ENCODE results near the gene NHLRC3.

Gene NHLRC3

GRCh38 chr13:39091586-39091985, 53.3 kb downstream of the NHLRC3 start:
- Histone ChIP-seq H3K27ac (no peak overlapping the region), H3K4me3 (no peak overlapping the region)
- TF ChIP-seq, protein P1, sequence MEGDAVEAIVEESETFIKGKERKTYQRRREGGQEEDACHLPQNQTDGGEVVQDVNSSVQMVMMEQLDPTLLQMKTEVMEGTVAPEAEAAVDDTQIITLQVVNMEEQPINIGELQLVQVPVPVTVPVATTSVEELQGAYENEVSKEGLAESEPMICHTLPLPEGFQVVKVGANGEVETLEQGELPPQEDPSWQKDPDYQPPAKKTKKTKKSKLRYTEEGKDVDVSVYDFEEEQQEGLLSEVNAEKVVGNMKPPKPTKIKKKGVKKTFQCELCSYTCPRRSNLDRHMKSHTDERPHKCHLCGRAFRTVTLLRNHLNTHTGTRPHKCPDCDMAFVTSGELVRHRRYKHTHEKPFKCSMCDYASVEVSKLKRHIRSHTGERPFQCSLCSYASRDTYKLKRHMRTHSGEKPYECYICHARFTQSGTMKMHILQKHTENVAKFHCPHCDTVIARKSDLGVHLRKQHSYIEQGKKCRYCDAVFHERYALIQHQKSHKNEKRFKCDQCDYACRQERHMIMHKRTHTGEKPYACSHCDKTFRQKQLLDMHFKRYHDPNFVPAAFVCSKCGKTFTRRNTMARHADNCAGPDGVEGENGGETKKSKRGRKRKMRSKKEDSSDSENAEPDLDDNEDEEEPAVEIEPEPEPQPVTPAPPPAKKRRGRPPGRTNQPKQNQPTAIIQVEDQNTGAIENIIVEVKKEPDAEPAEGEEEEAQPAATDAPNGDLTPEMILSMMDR (IDR thresholded peaks at IDR 0.05): no peak
- no peak for DNase-seq (ENCODE audit: low spot score)

GRCh38 chr13:39095500-39095899, 57.2 kb downstream of the NHLRC3 start:
- TF ChIP-seq, protein P1 (IDR thresholded peaks at IDR 0.05): no peak
- no peak overlapping the region for H3K27ac ChIP-seq
- DNase-seq (ENCODE audit: low spot score): no peak
- no peak overlapping the region for H3K4me3 ChIP-seq

- H3K4me3 ChIP-seq: no peak overlapping the region
- TF ChIP-seq, protein P1 (IDR thresholded peaks at IDR 0.05): no peak
- DNase-seq (ENCODE audit: low spot score): no peak
- no peak overlapping the region for H3K27ac ChIP-seq
Observed at GRCh38 chr13:39099231-39099630, 61.0 kb downstream of the NHLRC3 start.
